Skeletal muscle tissue (tissue), 1 donor: ENCODE data around the gene SMIM43. TPM values are rescaled to one million over a fixed set of nuclear protein-coding genes. Genes with fewer than 3 reads are reported as not detected.

ENCODE experiments used
- total RNA-seq: library from RNA; depleted of rRNA; stranded (reverse); fragments of >200 nt; gene quantifications from one replicate; pipeline ENCODE4 v1.2.3, GENCODE V29; 2014

SMIM43 gene
- total RNA-seq, 1 donor from 2014 or later = 2.6 TPM

Other genes with a start within 250 kb of the SMIM43 start
- 193 TPM for gene ANXA5, start 68.2 kb downstream of the SMIM43 start, total RNA-seq
- 25.1 TPM for gene EXOSC9, start 36.2 kb upstream of the SMIM43 start, total RNA-seq
- 8.9 TPM for gene CCNA2, start 58.7 kb upstream of the SMIM43 start, total RNA-seq
- 9.4 TPM for gene BBS7, start 105.3 kb upstream of the SMIM43 start, total RNA-seq
- gene TRPC3, start 186.9 kb upstream of the SMIM43 start, total RNA-seq = 0.52 TPM